ENCODE measurements around the gene HNRNPR.

Gene HNRNPR

GRCh38 chr1:23286401-23286800, 57.7 kb downstream of the HNRNPR start:
- Histone ChIP-seq H3K9me2 (replicated peaks; ENCODE audit: insufficient read depth, low read length) (no peaks in the 10 kb centered on the region), H2AFZ (ENCODE audit: low read depth, low read length, severe bottlenecking) (no peak overlapping the region), H3F3A (ENCODE audit: insufficient read depth) (peaks cover 16% of the 10 kb centered on the region), H3K79me2 (ENCODE audit: insufficient read depth, low read length) (no peaks in the 10 kb centered on the region), H3K9ac (ENCODE audit: low read length) (no peak overlapping the region), H3K9me3 (ENCODE audit: insufficient read depth, low read length) (no peaks in the 10 kb centered on the region), H3K4me3 (ENCODE audit: insufficient read depth, low read length, poor library complexity, severe bottlenecking) (no peak overlapping the region), H3K4me2 (ENCODE audit: low read depth, low read length, poor library complexity, severe bottlenecking) (no peak overlapping the region), H4K20me1 (ENCODE audit: low read depth, low read length) (no peaks in the 10 kb centered on the region), H3K27me3 (ENCODE audit: low read length) (no peaks in the 10 kb centered on the region), H3K36me3 (ENCODE audit: low read length) (peaks cover 48% of the 10 kb centered on the region), H3K27ac (ENCODE audit: low read depth, low read length) (no peak overlapping the region)
- TF ChIP-seq, protein P1, sequence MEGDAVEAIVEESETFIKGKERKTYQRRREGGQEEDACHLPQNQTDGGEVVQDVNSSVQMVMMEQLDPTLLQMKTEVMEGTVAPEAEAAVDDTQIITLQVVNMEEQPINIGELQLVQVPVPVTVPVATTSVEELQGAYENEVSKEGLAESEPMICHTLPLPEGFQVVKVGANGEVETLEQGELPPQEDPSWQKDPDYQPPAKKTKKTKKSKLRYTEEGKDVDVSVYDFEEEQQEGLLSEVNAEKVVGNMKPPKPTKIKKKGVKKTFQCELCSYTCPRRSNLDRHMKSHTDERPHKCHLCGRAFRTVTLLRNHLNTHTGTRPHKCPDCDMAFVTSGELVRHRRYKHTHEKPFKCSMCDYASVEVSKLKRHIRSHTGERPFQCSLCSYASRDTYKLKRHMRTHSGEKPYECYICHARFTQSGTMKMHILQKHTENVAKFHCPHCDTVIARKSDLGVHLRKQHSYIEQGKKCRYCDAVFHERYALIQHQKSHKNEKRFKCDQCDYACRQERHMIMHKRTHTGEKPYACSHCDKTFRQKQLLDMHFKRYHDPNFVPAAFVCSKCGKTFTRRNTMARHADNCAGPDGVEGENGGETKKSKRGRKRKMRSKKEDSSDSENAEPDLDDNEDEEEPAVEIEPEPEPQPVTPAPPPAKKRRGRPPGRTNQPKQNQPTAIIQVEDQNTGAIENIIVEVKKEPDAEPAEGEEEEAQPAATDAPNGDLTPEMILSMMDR (IDR thresholded peaks at IDR 0.05; ENCODE audit: insufficient read depth, low read length, poor library complexity, severe bottlenecking): no peak
- TF ChIP-seq EZH2phosphoT487 (conservative IDR thresholded peaks at IDR 0.05; ENCODE audit: low read length): no peak

- Histone ChIP-seq H3K27ac (ENCODE audit: low read depth, low read length) (no peak overlapping the region), H3K27me3 (ENCODE audit: low read length) (no peaks in the 10 kb centered on the region), H2AFZ (ENCODE audit: low read depth, low read length, severe bottlenecking) (no peak overlapping the region), H3K9ac (ENCODE audit: low read length) (no peak overlapping the region), H3K79me2 (ENCODE audit: insufficient read depth, low read length) (no peaks in the 10 kb centered on the region), H3K36me3 (ENCODE audit: low read length) (peaks cover 58% of the 10 kb centered on the region), H4K20me1 (ENCODE audit: low read depth, low read length) (no peaks in the 10 kb centered on the region), H3K4me2 (ENCODE audit: low read depth, low read length, poor library complexity, severe bottlenecking) (no peak overlapping the region), H3K9me2 (replicated peaks; ENCODE audit: insufficient read depth, low read length) (no peaks in the 10 kb centered on the region), H3F3A (ENCODE audit: insufficient read depth) (peaks cover 14% of the 10 kb centered on the region), H3K4me3 (ENCODE audit: insufficient read depth, low read length, poor library complexity, severe bottlenecking) (no peak overlapping the region), H3K9me3 (ENCODE audit: insufficient read depth, low read length) (no peaks in the 10 kb centered on the region)
- TF ChIP-seq, protein P1 (IDR thresholded peaks at IDR 0.05; ENCODE audit: insufficient read depth, low read length, poor library complexity, severe bottlenecking): no peak
- TF ChIP-seq EZH2phosphoT487 (conservative IDR thresholded peaks at IDR 0.05; ENCODE audit: low read length): no peak
Measured at GRCh38 chr1:23283667-23284602, 60.1 kb downstream of the HNRNPR start.

DNA sequence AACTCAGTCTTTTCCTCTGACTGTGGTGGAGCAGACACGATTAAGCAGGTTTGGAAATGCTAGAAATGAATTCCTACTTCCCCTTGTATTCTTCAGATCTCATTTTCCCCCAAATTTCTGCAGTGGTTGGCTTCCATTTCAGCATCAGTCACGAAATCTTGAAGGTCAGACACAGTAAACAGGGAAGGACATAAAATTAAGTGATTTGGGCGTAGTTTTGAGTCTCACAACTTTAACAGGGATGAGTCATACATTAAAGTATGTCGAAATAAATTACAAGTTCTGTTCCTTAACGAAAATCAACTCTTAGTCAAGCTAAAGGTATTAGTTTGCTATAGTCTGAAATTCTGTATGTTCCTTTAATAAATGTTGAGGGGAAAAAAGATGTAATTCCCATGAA, 61.1 kb downstream of the HNRNPR start:
- Histone ChIP-seq H2AFZ (ENCODE audit: low read depth, low read length, severe bottlenecking) (no peak overlapping the region), H3K27me3 (ENCODE audit: low read length) (no peaks in the 10 kb centered on the region), H3K4me2 (ENCODE audit: low read depth, low read length, poor library complexity, severe bottlenecking) (no peak overlapping the region), H3F3A (ENCODE audit: insufficient read depth) (peaks cover 10% of the 10 kb centered on the region; the same call in 1 of the 2 replicates), H3K4me3 (ENCODE audit: insufficient read depth, low read length, poor library complexity, severe bottlenecking) (no peak overlapping the region), H3K9me3 (ENCODE audit: insufficient read depth, low read length) (no peaks in the 10 kb centered on the region), H3K9ac (ENCODE audit: low read length) (no peak overlapping the region), H3K27ac (ENCODE audit: low read depth, low read length) (no peak overlapping the region), H3K79me2 (ENCODE audit: insufficient read depth, low read length) (no peaks in the 10 kb centered on the region), H4K20me1 (ENCODE audit: low read depth, low read length) (no peaks in the 10 kb centered on the region), H3K9me2 (replicated peaks; ENCODE audit: insufficient read depth, low read length) (no peaks in the 10 kb centered on the region), H3K36me3 (ENCODE audit: low read length) (peaks cover 49% of the 10 kb centered on the region)
- TF ChIP-seq EZH2phosphoT487 (conservative IDR thresholded peaks at IDR 0.05; ENCODE audit: low read length): no peak
- TF ChIP-seq, protein P1 (IDR thresholded peaks at IDR 0.05; ENCODE audit: insufficient read depth, low read length, poor library complexity, severe bottlenecking): no peak
